ENCODE results near the gene SLC37A3.

DNA sequence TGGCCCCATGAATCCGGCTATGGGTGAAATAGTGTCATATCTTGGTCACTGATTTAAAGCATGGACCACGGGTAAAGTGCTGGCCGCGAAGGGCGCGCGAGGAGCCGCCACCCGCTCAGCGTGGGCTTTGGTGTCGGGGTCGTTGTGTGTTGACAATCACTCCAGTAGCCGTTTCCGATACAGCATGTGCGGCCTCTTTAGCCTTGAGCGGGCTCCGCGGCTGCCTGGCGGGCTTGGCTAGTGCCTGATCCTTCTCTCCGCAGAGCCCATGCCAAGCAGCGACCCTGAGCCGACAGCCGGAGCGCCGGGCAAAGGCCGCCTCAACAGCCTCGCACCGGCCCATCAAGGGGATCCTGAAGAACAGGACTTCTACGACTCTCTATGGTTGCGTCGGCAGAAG, 105.9 kb downstream of the SLC37A3 start:
- TF ChIP-seq, protein P1, sequence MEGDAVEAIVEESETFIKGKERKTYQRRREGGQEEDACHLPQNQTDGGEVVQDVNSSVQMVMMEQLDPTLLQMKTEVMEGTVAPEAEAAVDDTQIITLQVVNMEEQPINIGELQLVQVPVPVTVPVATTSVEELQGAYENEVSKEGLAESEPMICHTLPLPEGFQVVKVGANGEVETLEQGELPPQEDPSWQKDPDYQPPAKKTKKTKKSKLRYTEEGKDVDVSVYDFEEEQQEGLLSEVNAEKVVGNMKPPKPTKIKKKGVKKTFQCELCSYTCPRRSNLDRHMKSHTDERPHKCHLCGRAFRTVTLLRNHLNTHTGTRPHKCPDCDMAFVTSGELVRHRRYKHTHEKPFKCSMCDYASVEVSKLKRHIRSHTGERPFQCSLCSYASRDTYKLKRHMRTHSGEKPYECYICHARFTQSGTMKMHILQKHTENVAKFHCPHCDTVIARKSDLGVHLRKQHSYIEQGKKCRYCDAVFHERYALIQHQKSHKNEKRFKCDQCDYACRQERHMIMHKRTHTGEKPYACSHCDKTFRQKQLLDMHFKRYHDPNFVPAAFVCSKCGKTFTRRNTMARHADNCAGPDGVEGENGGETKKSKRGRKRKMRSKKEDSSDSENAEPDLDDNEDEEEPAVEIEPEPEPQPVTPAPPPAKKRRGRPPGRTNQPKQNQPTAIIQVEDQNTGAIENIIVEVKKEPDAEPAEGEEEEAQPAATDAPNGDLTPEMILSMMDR (conservative IDR thresholded peaks at IDR 0.05 in 1 of 2, IDR thresholded peaks at IDR 0.05 in 1 of 2; ENCODE audit: low read depth in 1 of 2, low read length in 2 of 2) = no peak
- no peak for TF ChIP-seq EZH2 (IDR thresholded peaks at IDR 0.05; ENCODE audit: low read length, missing control alignments)
